GM12878 (cell line): ENCODE results near the gene CPLANE2. TPM values are rescaled to one million over a fixed set of nuclear protein-coding genes. Genes with fewer than 3 reads are reported as not detected.
"Not testable (repeated sequence)": the region's sequence is repeated elsewhere in the genome, so short reads cannot be mapped to it uniquely, and the experiment has no call there.

Source experiments
- ATAC-seq: fragments of 200-7000 bp; cut with Tn5 transposase; 3 replicates; pipeline ENCODE4 v1.9.1; 2020; ENCODE audit warnings: mild to moderate bottlenecking, moderate library complexity
- BruUV-seq: library from RNA; stranded (reverse); fragments of 400-500 nt; replicated peaks from 2 replicates; lab custom pipeline; 2021; lab: Mats Ljungman, UMichigan
- CTCF ChIA-PET: fragments of 300-600 bp; sonication (Branson Sonifier 250); formaldehyde crosslinking; extraction: SDS; loops from one replicate; lab custom pipeline; 2021; ENCODE audit warnings: inconsistent platforms; lab: Yijun Ruan, JAX
- POLR2A ChIA-PET: fragments of 350-600 bp; formaldehyde crosslinking; extraction: SDS; loops from one replicate; lab custom pipeline; 2021; ENCODE audit warnings: inconsistent platforms; lab: Charles Lee
- RAD21 ChIA-PET: fragments of 300-600 bp; sonication (Branson Sonifier 250); formaldehyde crosslinking; loops from one replicate; lab custom pipeline; 2023; ENCODE audit warnings: antibody characterized with exemption; ENCODE audit not compliant: unreplicated experiment; lab: Charles Lee
- SMC1A ChIA-PET: fragments of 300-600 bp; sonication (Branson Sonifier 250); formaldehyde crosslinking; loops from one replicate; lab custom pipeline; 2023; ENCODE audit not compliant: unreplicated experiment, uncharacterized antibody; lab: Charles Lee
- DNase-seq: peaks from one replicate; pipeline ENCODE4 v3.0.0-alpha.2; 2011; ENCODE audit warnings: low read depth, low spot score
- FAIRE-seq: peaks from 3 replicates; lab custom pipeline; 2011; peaks lifted over from hg19 to GRCh38; lab: Jason Lieb, UNC
- H2AFZ ChIP-seq: 2 replicates; pipeline ENCODE4 v1.6.0; 2011; ENCODE audit warnings: low read depth, low read length, control low read depth; ENCODE audit not compliant: control insufficient read depth
- H3K27ac ChIP-seq: 2 replicates; pipeline ENCODE4 v1.5.1; 2011; ENCODE audit warnings: control low read depth; ENCODE audit not compliant: control insufficient read depth, insufficient read depth
- H3K27me3 ChIP-seq, 2 experiments: replicated peaks in 1 of 2; 2 replicates each; pipeline versions ENCODE4 v1.6.0 to v1.6.1; 2011; ENCODE audit warnings: low read length in 1 of 2; ENCODE audit not compliant: control insufficient read depth in 2 of 2, insufficient read depth in 2 of 2
- H3K36me3 ChIP-seq, 2 experiments: 2 replicates each; pipeline ENCODE4 v1.5.1; 2011; ENCODE audit warnings: low read length in 1 of 2; ENCODE audit not compliant: control insufficient read depth in 2 of 2, insufficient read depth in 2 of 2
- H3K4me1 ChIP-seq: 2 replicates; pipeline ENCODE4 v1.6.1; 2011; ENCODE audit warnings: mild to moderate bottlenecking, low read length, moderate library complexity, mixed read lengths; ENCODE audit not compliant: control insufficient read depth, insufficient read depth
- H3K4me2 ChIP-seq: 2 replicates; pipeline ENCODE4 v1.6.0; 2011; ENCODE audit warnings: control low read depth; ENCODE audit not compliant: control insufficient read depth, insufficient read depth
- H3K4me3 ChIP-seq: fragments of 200-600 bp; sonication (generic); 2 replicates; pipeline ENCODE4 v1.5.1; 2016
- H3K79me2 ChIP-seq: 2 replicates; pipeline ENCODE4 v1.6.0; 2011; ENCODE audit warnings: low read length; ENCODE audit not compliant: control insufficient read depth, insufficient read depth
- H3K9ac ChIP-seq: 2 replicates; pipeline ENCODE4 v1.8.0; 2011; ENCODE audit warnings: low read length, control low read depth, mixed read lengths; ENCODE audit not compliant: control insufficient read depth, insufficient read depth
- H3K9me3 ChIP-seq: replicated peaks from 3 replicates; pipeline ENCODE4 v1.5.1; 2011; ENCODE audit warnings: mild to moderate bottlenecking, low read length; ENCODE audit not compliant: control insufficient read depth, insufficient read depth
- H4K20me1 ChIP-seq: 2 replicates; pipeline ENCODE4 v1.6.0; 2011; ENCODE audit not compliant: control insufficient read depth, insufficient read depth
- CHD4 ChIP-seq: fragments of 200-600 bp; sonication (generic); IDR thresholded peaks from 2 replicates; pipeline ENCODE4 v1.6.1; 2016; ENCODE audit warnings: mild to moderate bottlenecking
- TCF3 ChIP-seq: IDR thresholded peaks from 2 replicates; pipeline ENCODE4 v1.6.1; 2012; ENCODE audit warnings: low read depth, mild to moderate bottlenecking, low read length, borderline replicate concordance; ENCODE audit not compliant: insufficient read depth
- ZBTB40 ChIP-seq: fragments of 450-650 bp; IDR thresholded peaks from 2 replicates; pipeline ENCODE4 v1.6.1; 2016; ENCODE audit warnings: mild to moderate bottlenecking, moderate library complexity, borderline replicate concordance
- WGBS: methylation state at CpG from one replicate; pipeline ENCODE4 v1.1.6; 2016; ENCODE audit warnings: low lambda C conversion rate; ENCODE audit not compliant: insufficient replicate concordance, insufficient coverage; ENCODE audit errors: missing lambda C conversion rate; 5-methylcytosine and 5-hydroxymethylcytosine counted together
- in situ Hi-C: fragments of 300-500 bp; cut with MboI; formaldehyde crosslinking; loops from 9 replicates; pipeline ENCODE4 v1.14.3; 2018; ENCODE audit warnings: mixed read lengths
- intact Hi-C: fragments of 100-400 bp; cut with micrococcal nuclease; formaldehyde crosslinking; loops from one replicate; pipeline ENCODE4 v1.14.2; 2022; ENCODE audit not compliant: unreplicated experiment
- polyA plus RNA-seq, 11 experiments: library from polyadenylated mRNA; depleted of rRNA in 4 of 11; unstranded in 6 of 11; stranded (reverse) in 5 of 11; fragments of >200 nt; fragmentation: Nextera tagmentation in 4 of 11; fragmentation: Illumina TruSeq in 1 of 11; extraction: Ambion mirVana in 4 of 11; extraction: Trizol in 1 of 11; gene quantifications; 1 replicate in 1 of 11; 2 replicates in 10 of 11; pipeline versions ENCODE4 v1.2.1 to v1.2.3, GENCODE V29; 2011 to 2016; ENCODE audit warnings: inconsistent platforms in 2 of 11, missing spikeins in 2 of 11, low read depth in 1 of 11
- total RNA-seq, 4 experiments: library from RNA; depleted of rRNA in 3 of 4; stranded (reverse); fragments of >200 nt in 3 of 4; fragmentation: Illumina TruSeq in 1 of 4; extraction: Trizol in 1 of 4; gene quantifications; 2 replicates each; pipeline versions ENCODE4 v1.2.1 to v1.2.3, GENCODE V29; 2013 to 2021
- TF ChIP-seq, protein P1 (sequence below): fragments of 450-650 bp; IDR thresholded peaks from 2 replicates; pipeline ENCODE4 v1.6.1; 2018; ENCODE audit warnings: mild to moderate bottlenecking, low read depth, moderate library complexity; ENCODE audit not compliant: partially characterized antibody

The CPLANE2 gene
- total and polyA plus RNA-seq, 10 of the 15 experiments (the other 5 are each of a cell fraction or from before 2014, with no cell fraction given): 0.09 to 4.5 (median 2.3) TPM; not detected in 1

GRCh38 chr1:16246961-16247360 lies 10.0 kb upstream of the CPLANE2 start (continued):
- no peak for TF ChIP-seq ZBTB40
- TF ChIP-seq TCF3: no peak
- TF ChIP-seq, protein P1, sequence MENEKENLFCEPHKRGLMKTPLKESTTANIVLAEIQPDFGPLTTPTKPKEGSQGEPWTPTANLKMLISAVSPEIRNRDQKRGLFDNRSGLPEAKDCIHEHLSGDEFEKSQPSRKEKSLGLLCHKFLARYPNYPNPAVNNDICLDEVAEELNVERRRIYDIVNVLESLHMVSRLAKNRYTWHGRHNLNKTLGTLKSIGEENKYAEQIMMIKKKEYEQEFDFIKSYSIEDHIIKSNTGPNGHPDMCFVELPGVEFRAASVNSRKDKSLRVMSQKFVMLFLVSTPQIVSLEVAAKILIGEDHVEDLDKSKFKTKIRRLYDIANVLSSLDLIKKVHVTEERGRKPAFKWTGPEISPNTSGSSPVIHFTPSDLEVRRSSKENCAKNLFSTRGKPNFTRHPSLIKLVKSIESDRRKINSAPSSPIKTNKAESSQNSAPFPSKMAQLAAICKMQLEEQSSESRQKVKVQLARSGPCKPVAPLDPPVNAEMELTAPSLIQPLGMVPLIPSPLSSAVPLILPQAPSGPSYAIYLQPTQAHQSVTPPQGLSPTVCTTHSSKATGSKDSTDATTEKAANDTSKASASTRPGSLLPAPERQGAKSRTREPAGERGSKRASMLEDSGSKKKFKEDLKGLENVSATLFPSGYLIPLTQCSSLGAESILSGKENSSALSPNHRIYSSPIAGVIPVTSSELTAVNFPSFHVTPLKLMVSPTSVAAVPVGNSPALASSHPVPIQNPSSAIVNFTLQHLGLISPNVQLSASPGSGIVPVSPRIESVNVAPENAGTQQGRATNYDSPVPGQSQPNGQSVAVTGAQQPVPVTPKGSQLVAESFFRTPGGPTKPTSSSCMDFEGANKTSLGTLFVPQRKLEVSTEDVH: no peak
- TF ChIP-seq CHD4: no peak

- DNase-seq, H3K79me2 ChIP-seq, H2AFZ ChIP-seq, in situ Hi-C loops, H3K9me3 ChIP-seq, FAIRE-seq, H4K20me1 ChIP-seq, H3K4me3 ChIP-seq, ATAC-seq, H3K27ac ChIP-seq, H3K27me3 ChIP-seq, H3K4me2 ChIP-seq, H3K9ac ChIP-seq, BruUV-seq: not testable (repeated sequence)
- SMC1A ChIA-PET: interaction anchor here (0.6 to 3.6 kb wide), 4 partner anchors 58 to 168 kb away, joined by 3 to 22 read pairs (median 11); no protein-coding TSS in a partner anchor
- peaks cover 20% of the 10 kb centered on the region for H3K4me1 ChIP-seq
- RAD21 ChIA-PET: interaction anchor here (0.5 kb wide), 1 partner anchor 83 kb away, joined by 3 read pairs; no protein-coding TSS in a partner anchor
- CTCF ChIA-PET: interaction anchor here (0.6 to 4.7 kb wide), 9 partner anchors 11 to 174 kb away, joined by 3 to 40 read pairs (median 5); partner anchors contain the start of gene FBXO42
- intact Hi-C loops: loop anchor here (5.0 kb wide), 1 partner anchor 116 kb away; no protein-coding TSS in a partner anchor
- 92% methylated on average over 1 of the region's 1 CpG for WGBS
- POLR2A ChIA-PET: interaction anchor here (0.6 kb wide), 1 partner anchor 134 kb away, joined by 3 read pairs; no protein-coding TSS in a partner anchor
- H3K36me3 ChIP-seq: peaks cover 9 to 10% of the 10 kb centered on the region in 2 experiments; a peak in 3 of 4 replicates
Measured at GRCh38 chr1:16246239-16246638, 9.3 kb upstream of the CPLANE2 start.
